Fibroblast of mammary gland (primary cell): ENCODE data around the gene INPP4B.

Source experiments
- DNase-seq: peaks from one replicate; pipeline ENCODE4 v3.0.0-alpha.2; 2010; ENCODE audit warnings: low read depth
- H3K4me3 ChIP-seq: 2 replicates; pipeline ENCODE4 v1.5.1; 2011; ENCODE audit warnings: low read depth, mild to moderate bottlenecking, low read length, moderate library complexity; ENCODE audit not compliant: control insufficient read depth
- CTCF ChIP-seq: conservative IDR thresholded peaks from 2 replicates; pipeline ENCODE4 v1.5.1; 2011; ENCODE audit warnings: low read depth, low read length, inconsistent platforms; ENCODE audit not compliant: control insufficient read depth, insufficient read depth

Gene INPP4B

GRCh38 chr4:142378179-142378578 lies 467.9 kb downstream of the INPP4B start:
- H3K4me3 ChIP-seq: no peak overlapping the region
- DNase-seq: no peak

GRCh38 chr4:142377342-142378091 lies 468.6 kb downstream of the INPP4B start:
- no peak for TF ChIP-seq CTCF
- no peak for DNase-seq
- H3K4me3 ChIP-seq: no peak overlapping the region

More at GRCh38 chr4:142378179-142378578, 467.9 kb downstream of the INPP4B start:
- no peak for TF ChIP-seq CTCF

- TF ChIP-seq CTCF: no peak
- DNase-seq: no peak
Observed at GRCh38 chr4:142376204-142376603, 469.9 kb downstream of the INPP4B start.

GRCh38 chr4:142373610-142374009 lies 472.5 kb downstream of the INPP4B start:
- peak; percentile 59 for DNase-seq
- no peak overlapping the region for H3K4me3 ChIP-seq
- TF ChIP-seq CTCF: no peak

More at GRCh38 chr4:142376204-142376603, 469.9 kb downstream of the INPP4B start:
- no peak overlapping the region for H3K4me3 ChIP-seq

- DNase-seq: no peak
- no peak for TF ChIP-seq CTCF
- no peak overlapping the region for H3K4me3 ChIP-seq
Observed at GRCh38 chr4:142372530-142373260, 473.4 kb downstream of the INPP4B start.

- TF ChIP-seq CTCF: no peak
- DNase-seq: no peak
- no peak overlapping the region for H3K4me3 ChIP-seq
Observed at GRCh38 chr4:142369141-142369540, 477.0 kb downstream of the INPP4B start.
